ENCODE data around the gene TCEANC.

DNA sequence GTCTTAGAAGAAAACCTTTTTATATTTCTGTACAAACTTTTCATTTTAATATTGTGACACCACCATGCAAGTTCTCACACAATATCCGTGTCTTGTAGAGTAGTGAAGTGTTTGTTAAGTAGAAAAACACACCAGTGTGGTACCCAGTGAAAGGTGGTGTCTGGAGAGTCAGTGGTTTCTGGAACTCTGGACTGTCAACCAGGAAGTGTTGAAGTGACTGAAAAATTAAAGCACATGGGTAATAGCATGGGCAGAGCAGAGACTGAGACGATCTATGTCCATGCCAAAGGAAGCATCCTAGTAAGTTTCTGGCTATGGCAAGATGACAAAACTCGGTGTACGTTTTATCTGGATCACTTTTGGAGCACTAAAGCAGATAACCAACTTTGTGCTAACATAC lies 58.2 kb downstream of the TCEANC start:
- TF ChIP-seq, protein P1, sequence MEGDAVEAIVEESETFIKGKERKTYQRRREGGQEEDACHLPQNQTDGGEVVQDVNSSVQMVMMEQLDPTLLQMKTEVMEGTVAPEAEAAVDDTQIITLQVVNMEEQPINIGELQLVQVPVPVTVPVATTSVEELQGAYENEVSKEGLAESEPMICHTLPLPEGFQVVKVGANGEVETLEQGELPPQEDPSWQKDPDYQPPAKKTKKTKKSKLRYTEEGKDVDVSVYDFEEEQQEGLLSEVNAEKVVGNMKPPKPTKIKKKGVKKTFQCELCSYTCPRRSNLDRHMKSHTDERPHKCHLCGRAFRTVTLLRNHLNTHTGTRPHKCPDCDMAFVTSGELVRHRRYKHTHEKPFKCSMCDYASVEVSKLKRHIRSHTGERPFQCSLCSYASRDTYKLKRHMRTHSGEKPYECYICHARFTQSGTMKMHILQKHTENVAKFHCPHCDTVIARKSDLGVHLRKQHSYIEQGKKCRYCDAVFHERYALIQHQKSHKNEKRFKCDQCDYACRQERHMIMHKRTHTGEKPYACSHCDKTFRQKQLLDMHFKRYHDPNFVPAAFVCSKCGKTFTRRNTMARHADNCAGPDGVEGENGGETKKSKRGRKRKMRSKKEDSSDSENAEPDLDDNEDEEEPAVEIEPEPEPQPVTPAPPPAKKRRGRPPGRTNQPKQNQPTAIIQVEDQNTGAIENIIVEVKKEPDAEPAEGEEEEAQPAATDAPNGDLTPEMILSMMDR (IDR thresholded peaks at IDR 0.05): no peak
- TF ChIP-seq POLR2A (IDR thresholded peaks at IDR 0.05): no peak

Data from gastroesophageal sphincter (tissue), 3 donors.